Measurements from ENCODE around the gene KPTN. TPM values are rescaled to one million over a fixed set of nuclear protein-coding genes. Genes with fewer than 3 reads are reported as not detected.

KPTN gene
- total RNA-seq, 1 experiment from 2014 or later, result 8.0 TPM

- Histone ChIP-seq H3K9ac (ENCODE audit: low read length) (no peak overlapping the region), H3K36me3 (ENCODE audit: low read depth, low read length) (no peaks in the 10 kb centered on the region), H3K4me1 (ENCODE audit: insufficient read depth, low read length) (no peaks in the 10 kb centered on the region), H3K9me2 (replicated peaks; ENCODE audit: low read length) (no peaks in the 10 kb centered on the region), H4K20me1 (ENCODE audit: low read length) (no peaks in the 10 kb centered on the region), H3K9me3 (ENCODE audit: low read length) (no peaks in the 10 kb centered on the region), H3K27ac (ENCODE audit: low read length) (no peak overlapping the region), H3K4me3 (ENCODE audit: low read length) (no peak overlapping the region), H2AFZ (ENCODE audit: low read length) (no peak overlapping the region), H3K27me3 (ENCODE audit: low read length) (no peaks in the 10 kb centered on the region), H3K79me2 (ENCODE audit: low read length) (no peaks in the 10 kb centered on the region), H3F3A (ENCODE audit: low read length, unreplicated experiment) (no peaks in the 10 kb centered on the region), H3K4me2 (ENCODE audit: low read length) (no peak overlapping the region)
- ATAC-seq (no peak), DNase-seq (no peak)
- BruUV-seq (replicated peaks), result no TSS peak
- ChIA-PET POLR2A (ENCODE audit: unreplicated experiment) (no interaction called here), CTCF (no interaction called here)
- TF ChIP-seq EZH2 (IDR thresholded peaks at IDR 0.05; ENCODE audit: low read length, unreplicated experiment) (no peak), EZH2phosphoT487 (IDR thresholded peaks at IDR 0.05; ENCODE audit: borderline replicate concordance, low read length) (no peak), CTCF (conservative IDR thresholded peaks at IDR 0.05; ENCODE audit: low read depth, low read length) (no peak)
- intact Hi-C loops (cut with micrococcal nuclease), result loop anchor here (2.0 to 10.0 kb wide), 3 partner anchors 77 to 261 kb away; partner anchors contain the start of gene NAPA
These were observed 46.5 kb downstream of the KPTN start for GRCh38 chr19:47437500-47437899.

GRCh38 chr19:47436712-47437401, 47.2 kb downstream of the KPTN start:
- H3K4me1 ChIP-seq (ENCODE audit: insufficient read depth, low read length), result no peaks in the 10 kb centered on the region
- no peaks in the 10 kb centered on the region for H3K9me2 ChIP-seq (replicated peaks; ENCODE audit: low read length)
- H3K9me3 ChIP-seq (ENCODE audit: low read length), result no peaks in the 10 kb centered on the region
- no peaks in the 10 kb centered on the region for H3F3A ChIP-seq (ENCODE audit: low read length, unreplicated experiment)
- no peak overlapping the region for H3K9ac ChIP-seq (ENCODE audit: low read length)
- H2AFZ ChIP-seq (ENCODE audit: low read length), result no peak overlapping the region
- ChIA-PET CTCF (interaction anchor here (0.6 to 1.0 kb wide), 6 partner anchors 9 to 271 kb away, joined by 4 to 13 read pairs (median 4); no protein-coding TSS in a partner anchor), POLR2A (ENCODE audit: unreplicated experiment) (no interaction called here)
- no peak overlapping the region for H3K4me2 ChIP-seq (ENCODE audit: low read length)
- ATAC-seq (peak; percentile 90), DNase-seq (peak; percentile 74)
- H3K36me3 ChIP-seq (ENCODE audit: low read depth, low read length), result no peaks in the 10 kb centered on the region
- H3K27ac ChIP-seq (ENCODE audit: low read length), result no peak overlapping the region
- no peaks in the 10 kb centered on the region for H3K27me3 ChIP-seq (ENCODE audit: low read length)
- H3K79me2 ChIP-seq (ENCODE audit: low read length), result no peaks in the 10 kb centered on the region
- BruUV-seq (replicated peaks), result no TSS peak
- H3K4me3 ChIP-seq (ENCODE audit: low read length), result no peak overlapping the region
- H4K20me1 ChIP-seq (ENCODE audit: low read length), result no peaks in the 10 kb centered on the region
- TF ChIP-seq CTCF (conservative IDR thresholded peaks at IDR 0.05; ENCODE audit: low read depth, low read length) (peak; percentile 76), EZH2 (IDR thresholded peaks at IDR 0.05; ENCODE audit: low read length, unreplicated experiment) (no peak)
- intact Hi-C loops (cut with micrococcal nuclease), result loop anchor here (1.0 to 10.0 kb wide), 4 partner anchors 78 to 270 kb away; partner anchors contain the start of gene NAPA

- no TSS peak for BruUV-seq (replicated peaks)
- CTCF ChIA-PET, result interaction anchor here (1.0 kb wide), 1 partner anchor 8 kb away, joined by 13 read pairs; no protein-coding TSS in a partner anchor
- ATAC-seq, result no peak
- Histone ChIP-seq H3K9me2 (replicated peaks; ENCODE audit: low read length) (no peaks in the 10 kb centered on the region), H3F3A (ENCODE audit: low read length, unreplicated experiment) (no peaks in the 10 kb centered on the region), H3K4me2 (ENCODE audit: low read length) (no peak overlapping the region), H3K4me3 (ENCODE audit: low read length) (no peak overlapping the region), H4K20me1 (ENCODE audit: low read length) (no peaks in the 10 kb centered on the region), H3K4me1 (ENCODE audit: insufficient read depth, low read length) (no peaks in the 10 kb centered on the region), H3K27me3 (ENCODE audit: low read length) (no peaks in the 10 kb centered on the region), H3K36me3 (ENCODE audit: low read depth, low read length) (no peaks in the 10 kb centered on the region), H3K27ac (ENCODE audit: low read length) (no peak overlapping the region), H2AFZ (ENCODE audit: low read length) (no peak overlapping the region), H3K9ac (ENCODE audit: low read length) (no peak overlapping the region), H3K79me2 (ENCODE audit: low read length) (no peaks in the 10 kb centered on the region), H3K9me3 (ENCODE audit: low read length) (no peaks in the 10 kb centered on the region)
- intact Hi-C loops (cut with micrococcal nuclease), result loop anchor here (1.0 to 10.0 kb wide), 4 partner anchors 79 to 271 kb away; partner anchors contain the start of gene NAPA
- no peak for DNase-seq
- POLR2A ChIA-PET (ENCODE audit: unreplicated experiment), result no interaction called here
- no peak for TF ChIP-seq EZH2phosphoT487 (IDR thresholded peaks at IDR 0.05; ENCODE audit: borderline replicate concordance, low read length)
These were observed 48.1 kb downstream of the KPTN start for GRCh38 chr19:47435883-47436417.

All from PC-3 (cell line).